DMS53 (cell line): ENCODE data around the gene ICA1.
"Not testable (repeated sequence)": the region's sequence is repeated elsewhere in the genome, so short reads cannot be mapped to it uniquely, and the experiment has no call there.

Experiments
- DNase-seq: peaks from one replicate; lab custom pipeline; 2025; lab: John Stamatoyannopoulos, UW

Gene ICA1

GRCh38 chr7:8101292-8101691, 160.7 kb downstream of the ICA1 start:
- not testable (repeated sequence) for DNase-seq

DNA sequence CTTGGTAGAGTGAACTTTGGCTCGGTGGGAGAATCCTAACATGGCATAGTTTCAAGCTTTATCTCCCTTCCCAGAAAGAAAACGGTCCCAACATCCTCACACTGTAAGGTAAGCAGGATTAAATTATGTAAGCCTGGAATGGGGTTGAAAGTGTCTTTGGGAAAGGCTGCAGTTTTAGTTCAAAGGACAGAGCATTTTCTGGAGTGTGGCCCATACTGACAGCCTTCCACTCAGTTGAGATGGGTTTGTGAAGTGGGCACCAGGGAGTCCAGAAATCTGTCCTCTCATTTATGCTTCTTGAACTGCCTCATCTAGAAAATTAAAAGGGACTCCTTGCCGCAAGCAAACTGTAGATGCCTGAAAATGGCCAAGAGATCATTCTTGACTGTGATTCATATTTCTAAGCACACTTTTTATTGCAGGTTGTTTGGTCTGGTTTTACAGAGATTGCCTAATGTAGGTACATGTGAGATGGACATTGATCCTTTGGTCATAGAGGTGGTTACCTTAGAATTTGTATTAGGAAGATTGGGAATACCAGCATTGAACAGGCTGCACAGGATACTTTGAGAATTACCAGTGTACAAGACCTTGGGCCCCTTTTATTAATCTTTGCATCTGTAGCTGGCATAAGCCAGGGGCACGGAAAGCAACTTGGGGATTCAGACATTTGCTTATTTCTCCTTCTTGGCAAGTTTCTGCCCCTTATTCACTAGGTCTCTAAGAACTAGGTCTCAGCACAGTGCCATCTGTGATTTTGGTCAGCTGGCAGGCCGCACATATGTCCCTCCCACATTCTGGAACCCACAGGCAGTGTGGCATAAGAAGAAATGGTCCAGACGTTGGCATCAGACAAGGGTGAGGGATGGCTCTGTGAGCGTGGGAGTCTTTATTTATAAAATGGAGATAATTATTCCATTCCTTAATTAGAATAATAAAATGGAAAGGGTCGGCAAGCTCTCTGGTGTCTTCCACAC, 167.5 kb downstream of the ICA1 start:
- DNase-seq, result no peak

GRCh38 chr7:8092140-8092539, 169.8 kb downstream of the ICA1 start:
- no peak for DNase-seq

DNA sequence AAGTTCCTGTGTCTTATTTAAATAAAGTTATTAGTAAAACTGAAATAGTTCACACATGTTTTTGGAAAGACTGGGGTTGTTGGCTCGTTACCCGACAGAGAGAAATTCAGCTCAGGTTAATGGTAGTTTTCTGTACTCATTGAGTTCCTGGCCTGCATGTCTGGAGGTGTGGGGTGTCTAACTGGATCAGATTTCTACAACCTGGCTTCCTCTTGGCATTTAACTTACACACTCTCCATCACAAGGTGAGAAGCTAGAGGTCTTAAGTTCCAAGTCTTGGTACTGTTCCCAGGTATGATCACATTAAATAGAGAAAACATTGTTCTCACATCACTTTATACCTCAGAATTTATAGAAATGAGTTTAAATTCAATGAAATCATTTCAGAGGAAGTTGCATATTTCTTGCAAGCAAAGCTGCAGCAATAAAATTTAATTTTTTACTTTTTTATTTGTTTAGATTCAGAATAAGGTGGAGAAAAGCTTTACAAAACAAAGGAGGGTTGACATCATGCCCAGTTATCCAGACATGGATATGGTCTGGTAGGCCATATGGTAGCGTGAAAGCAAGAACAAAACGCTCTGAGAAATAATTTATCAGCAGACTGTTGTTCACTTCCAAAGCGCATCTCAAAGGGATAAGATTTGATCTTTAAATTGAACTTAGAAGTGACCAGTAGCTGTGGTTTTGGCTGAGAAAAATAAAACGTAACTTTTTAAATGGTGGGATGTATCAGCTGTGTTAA, 172.8 kb downstream of the ICA1 start:
- no peak for DNase-seq

GRCh38 chr7:8086239-8086638, 175.7 kb downstream of the ICA1 start:
- DNase-seq, result no peak

DNA sequence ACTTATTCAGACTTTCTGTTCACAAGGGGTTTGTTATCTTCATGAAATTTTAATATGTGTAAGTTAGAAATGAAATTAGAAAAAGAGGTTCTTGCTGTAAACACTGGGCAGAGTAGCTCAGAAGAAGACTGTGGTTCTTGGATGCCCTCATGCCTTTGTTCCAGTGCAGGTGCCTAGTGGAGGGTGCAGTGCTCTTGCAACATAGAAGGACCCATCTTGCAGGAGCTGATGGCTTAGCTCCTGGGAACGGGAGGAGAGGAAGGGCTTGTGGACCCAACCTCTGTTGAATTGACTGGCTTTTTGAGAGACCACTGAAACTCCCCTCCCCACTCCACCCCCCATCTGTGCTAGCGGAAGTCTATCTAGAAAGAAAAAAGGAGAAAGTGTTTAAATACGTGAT, 176.5 kb downstream of the ICA1 start:
- no peak for DNase-seq

DNA sequence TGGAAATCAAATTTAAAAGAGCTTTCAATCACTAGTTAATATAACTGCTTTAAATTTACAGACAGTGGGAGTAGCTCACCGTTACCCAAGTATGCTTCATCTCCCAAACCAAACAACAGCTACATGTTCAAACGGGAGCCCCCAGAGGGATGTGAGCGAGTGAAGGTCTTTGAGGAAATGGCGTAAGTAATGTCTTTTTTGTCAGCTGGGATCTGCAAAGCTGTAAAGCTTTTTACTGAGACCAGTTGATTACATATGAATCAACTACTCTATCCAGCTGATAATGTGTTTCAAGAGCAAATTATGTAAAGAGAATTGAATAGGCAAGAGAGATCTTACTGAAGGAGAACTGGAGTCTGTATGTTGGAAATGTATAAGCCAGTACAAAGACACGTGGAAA, 177.1 kb downstream of the ICA1 start:
- no peak for DNase-seq

DNA sequence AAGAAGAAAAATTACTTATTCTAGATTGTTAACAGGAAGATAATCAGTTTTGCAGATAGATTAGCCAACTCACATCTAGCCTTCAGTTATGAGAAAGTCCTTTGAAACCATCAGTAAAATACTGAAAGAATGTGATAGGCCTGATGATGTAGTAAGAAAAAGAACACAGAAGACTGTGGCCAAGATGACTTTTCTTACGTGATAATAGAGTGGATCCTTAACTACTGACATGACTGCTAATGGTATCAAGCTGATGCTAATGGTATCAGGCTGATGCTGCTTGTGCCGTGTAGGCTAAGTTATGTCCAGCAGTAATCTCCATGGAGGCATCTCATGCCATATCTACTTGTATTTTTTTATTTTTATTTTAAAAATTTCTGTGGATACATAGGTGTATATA, 179.2 kb downstream of the ICA1 start:
- no peak for DNase-seq

- DNase-seq, result no peak
These were observed 183.5 kb downstream of the ICA1 start for GRCh38 chr7:8078418-8078817.

- no peak for DNase-seq
These were observed 191.4 kb downstream of the ICA1 start for GRCh38 chr7:8070451-8071180.

- no peak for DNase-seq
These were observed 192.9 kb downstream of the ICA1 start for GRCh38 chr7:8068892-8069686.

DNA sequence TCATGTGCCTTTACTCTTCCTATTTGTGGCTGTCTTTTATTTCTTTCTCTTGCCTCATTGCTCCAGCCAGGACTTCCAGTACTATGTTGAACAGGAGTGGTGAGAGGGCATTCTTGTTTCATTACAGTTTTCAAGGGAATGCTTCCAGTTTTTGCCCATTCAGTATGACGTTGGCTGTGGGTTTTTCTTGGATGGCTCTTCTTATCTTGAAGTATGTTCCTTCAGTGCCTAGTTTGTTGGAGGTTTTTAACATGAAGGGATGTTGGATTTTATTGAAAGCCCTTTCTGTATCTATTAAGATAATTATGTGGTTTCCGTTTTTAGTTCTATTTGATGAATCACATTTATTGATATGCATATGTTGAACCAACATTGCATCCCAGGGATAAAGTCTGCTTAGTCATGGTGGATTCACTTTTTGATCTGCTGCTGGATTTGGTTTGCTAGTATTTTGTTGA, 196.6 kb downstream of the ICA1 start:
- no peak for DNase-seq

DNA sequence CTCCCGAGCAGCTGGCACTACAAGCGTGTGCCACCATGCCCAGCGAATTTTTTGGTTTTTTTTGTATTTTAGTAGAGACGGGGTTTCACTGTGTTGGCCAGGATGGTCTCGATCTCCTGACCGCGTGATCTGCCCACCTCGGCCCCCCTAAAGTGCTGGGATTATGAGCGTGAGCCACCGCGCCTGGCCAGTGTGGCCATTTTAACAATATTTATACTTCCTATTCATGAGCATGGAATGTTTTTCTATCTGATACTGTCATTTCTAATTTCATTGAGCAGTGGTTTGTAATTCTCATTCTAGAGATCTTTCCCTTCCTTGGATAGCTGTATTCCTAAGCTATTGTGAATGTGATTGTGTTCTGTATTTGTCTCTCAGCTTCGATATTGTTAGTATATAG, 197.1 kb downstream of the ICA1 start:
- no peak for DNase-seq

DNA sequence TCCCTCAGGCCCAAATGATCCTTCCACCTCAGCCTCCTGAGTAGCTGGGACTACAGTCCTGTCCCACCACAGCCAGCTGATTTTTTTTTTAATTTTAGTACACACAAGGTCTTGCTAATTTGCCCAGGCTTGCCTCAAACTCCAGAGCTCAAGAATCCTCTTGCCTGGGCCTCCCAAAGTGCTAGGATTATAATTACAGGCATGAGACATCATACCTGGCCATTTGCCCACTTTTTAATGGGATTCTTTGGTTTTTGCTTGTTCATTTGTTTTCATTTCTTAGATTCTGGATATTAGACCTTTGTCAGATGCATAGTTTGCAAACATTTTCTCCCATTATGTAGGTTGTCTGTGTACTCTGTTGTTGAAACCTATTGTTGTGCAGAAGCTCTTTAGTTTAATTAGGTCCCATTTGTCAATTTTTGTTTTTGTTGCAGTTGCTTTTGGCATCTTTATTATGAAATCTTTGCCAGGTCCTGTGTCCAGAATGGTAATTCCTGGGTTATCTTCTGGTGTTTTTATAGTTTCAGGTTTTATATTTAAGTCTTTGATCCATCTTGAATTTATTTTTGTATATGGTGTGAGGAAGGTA, 198.2 kb downstream of the ICA1 start:
- DNase-seq, result no peak

DNA sequence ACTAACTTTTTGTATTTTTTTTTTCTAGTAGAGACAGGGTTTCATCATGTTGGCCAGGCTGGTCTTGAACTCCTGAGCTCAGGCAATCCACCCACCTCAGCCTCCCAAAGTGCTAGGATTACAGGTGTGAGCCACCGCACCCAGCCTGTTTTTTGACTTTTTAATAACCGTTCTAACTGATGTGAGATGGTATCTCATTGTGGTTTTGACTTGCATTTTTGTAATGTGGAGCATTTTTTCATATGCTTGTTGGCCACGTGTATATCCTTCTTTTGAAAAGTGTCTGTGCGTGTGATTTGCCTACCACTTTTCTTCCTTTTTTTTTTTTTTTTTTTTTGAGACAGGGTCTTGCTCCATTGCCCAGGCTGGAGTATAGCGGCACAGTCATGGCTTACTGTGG, 198.7 kb downstream of the ICA1 start:
- DNase-seq, result not testable (repeated sequence)
